ENCODE data around the gene NOS1AP.

- TF ChIP-seq POLR2A (IDR thresholded peaks at IDR 0.05; ENCODE audit: low read depth, low read length) (no peak), POLR2AphosphoS5 (IDR thresholded peaks at IDR 0.05; ENCODE audit: low read depth, low read length) (no peak)
Observed at GRCh38 chr1:162304736-162305135, 235.2 kb downstream of the NOS1AP start.
